ENCODE data around the gene NET1.
"Not testable (repeated sequence)": the region's sequence is repeated elsewhere in the genome, so short reads cannot be mapped to it uniquely, and the experiment has no call there.

NET1 gene, protein sequence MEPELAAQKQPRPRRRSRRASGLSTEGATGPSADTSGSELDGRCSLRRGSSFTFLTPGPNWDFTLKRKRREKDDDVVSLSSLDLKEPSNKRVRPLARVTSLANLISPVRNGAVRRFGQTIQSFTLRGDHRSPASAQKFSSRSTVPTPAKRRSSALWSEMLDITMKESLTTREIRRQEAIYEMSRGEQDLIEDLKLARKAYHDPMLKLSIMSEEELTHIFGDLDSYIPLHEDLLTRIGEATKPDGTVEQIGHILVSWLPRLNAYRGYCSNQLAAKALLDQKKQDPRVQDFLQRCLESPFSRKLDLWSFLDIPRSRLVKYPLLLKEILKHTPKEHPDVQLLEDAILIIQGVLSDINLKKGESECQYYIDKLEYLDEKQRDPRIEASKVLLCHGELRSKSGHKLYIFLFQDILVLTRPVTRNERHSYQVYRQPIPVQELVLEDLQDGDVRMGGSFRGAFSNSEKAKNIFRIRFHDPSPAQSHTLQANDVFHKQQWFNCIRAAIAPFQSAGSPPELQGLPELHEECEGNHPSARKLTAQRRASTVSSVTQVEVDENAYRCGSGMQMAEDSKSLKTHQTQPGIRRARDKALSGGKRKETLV

DNA sequence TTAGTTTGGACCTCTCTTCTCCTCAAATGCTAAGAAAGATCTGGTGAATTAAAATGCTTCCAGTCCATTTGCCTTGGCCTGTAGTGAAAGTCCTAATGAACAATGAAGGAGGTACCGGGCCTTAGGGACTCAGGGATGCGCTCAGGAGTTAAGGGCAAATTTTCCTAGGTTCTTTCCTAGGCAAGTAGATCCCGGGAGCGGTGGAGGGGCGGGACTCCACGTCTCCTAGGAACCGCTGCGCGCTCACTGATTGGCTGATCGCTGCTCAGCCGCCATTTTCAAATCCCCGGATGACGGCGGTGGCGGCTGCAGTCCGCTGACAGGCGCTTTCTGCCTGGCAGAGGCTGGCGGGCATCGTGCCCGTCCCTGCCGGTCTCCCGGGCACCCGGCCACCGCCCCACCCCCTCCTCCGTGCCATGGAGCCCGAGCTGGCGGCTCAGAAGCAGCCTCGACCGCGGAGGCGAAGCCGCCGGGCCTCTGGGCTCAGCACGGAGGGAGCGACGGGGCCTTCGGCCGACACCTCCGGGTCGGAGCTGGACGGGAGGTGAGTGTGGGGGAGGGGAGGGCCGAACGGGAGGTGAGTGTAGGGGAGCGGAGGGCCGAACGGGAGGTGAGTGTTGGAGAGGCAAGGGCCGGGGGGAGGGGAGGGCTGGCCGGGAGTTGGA, at the start of gene NET1:
TSS of gene NET1 (plus strand) at position 281 of the 665 bp plus-strand sequence. CDS start at position 417, 136 bp downstream.
- peak; percentile 89 for DNase-seq
- in situ Hi-C loops (cut with MboI; ENCODE audit: low pct_unique_long_range_greater_than_20kb, low sequenced_read_pairs) = no loop called here

DNA sequence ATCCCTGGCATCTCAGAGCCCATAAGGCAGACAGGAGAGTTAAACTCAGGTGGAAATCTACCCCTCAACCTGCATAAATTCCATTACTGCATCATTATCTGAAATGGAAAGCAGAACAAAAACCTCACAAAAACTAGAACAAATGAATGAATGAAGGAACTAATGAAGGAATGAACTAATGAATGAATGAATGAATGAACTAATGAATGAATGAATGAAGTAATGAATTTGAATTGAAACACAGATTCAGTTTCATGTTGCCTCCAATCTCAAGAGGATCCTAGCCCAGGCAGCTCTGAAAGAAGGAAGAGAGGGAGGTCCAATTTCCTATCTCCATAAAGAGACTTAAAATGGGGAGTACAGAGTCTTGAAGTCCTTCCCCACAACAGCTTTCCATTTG, 49.5 kb upstream of the NET1 start:
- in situ Hi-C loops (cut with MboI; ENCODE audit: low pct_unique_long_range_greater_than_20kb, low sequenced_read_pairs) = no loop called here
- DNase-seq = no peak

DNA sequence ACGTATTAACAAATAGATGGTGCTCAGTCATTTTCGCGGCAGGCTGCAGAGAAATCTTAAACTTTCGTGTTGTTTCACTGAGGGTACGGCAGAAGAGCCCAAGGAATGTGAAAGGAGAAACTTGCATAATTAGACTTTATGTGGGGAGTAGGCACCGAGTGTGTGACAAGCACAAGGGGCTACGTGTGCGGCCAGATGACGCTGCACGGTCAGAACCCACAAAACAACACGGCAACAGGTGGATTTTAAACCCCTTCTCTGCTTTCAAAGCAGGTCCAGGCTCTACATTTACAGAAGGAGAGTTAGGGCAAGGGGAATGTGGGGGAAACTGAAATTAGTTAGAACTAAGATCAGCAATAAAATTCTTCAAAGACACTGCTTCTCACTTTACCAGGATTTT, 48.0 kb upstream of the NET1 start:
- in situ Hi-C loops (cut with MboI; ENCODE audit: low pct_unique_long_range_greater_than_20kb, low sequenced_read_pairs) = no loop called here
- no peak for DNase-seq

DNA sequence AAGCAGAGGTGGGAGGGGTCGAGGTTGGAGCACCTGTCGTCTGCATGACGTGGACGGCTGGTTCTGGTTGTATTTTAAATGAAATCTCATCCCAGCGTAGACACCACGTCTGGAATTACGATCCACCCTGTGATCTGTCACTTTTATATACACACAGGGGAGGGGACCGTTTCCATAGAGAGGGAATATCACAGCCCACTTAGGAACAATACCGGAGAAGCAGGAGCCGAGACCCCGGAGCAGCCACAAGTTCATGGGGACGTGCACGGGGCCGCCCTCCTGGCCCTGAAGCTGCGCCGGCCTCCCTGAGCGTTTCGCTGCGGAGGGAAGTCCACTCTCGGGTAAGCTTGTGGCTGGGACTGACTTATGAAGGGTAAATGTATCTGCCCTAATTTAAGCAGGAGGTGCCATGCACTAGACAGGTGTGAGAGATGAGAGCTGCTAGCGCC, 47.4 kb upstream of the NET1 start, which contains the start of gene UCN3:
TSS of gene UCN3 (plus strand) at position 77 of the 449 bp plus-strand sequence. CDS start 8,755 bp downstream, outside the sequence.
- in situ Hi-C loops (cut with MboI; ENCODE audit: low pct_unique_long_range_greater_than_20kb, low sequenced_read_pairs) = no loop called here

DNA sequence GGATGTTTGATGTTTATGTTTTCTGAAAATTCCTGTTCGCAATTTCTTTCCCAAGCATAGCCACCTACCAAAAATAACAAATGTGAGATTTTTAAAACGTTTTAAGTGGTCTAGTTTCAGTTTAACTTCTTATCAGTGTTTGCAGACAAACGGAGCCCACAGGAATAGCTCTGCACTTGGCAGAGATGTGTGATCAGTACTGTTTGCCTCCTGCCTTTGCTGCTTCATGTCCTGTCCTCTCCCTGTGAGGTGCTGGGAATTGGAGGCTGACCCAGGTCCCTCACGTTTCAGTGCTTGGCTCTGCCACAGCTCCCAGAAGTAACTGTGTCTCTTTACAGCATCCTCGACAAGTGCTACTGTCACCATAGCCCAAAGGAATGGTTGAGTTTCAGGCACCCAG, 46.4 kb upstream of the NET1 start:
- in situ Hi-C loops (cut with MboI; ENCODE audit: low pct_unique_long_range_greater_than_20kb, low sequenced_read_pairs) = no loop called here
- DNase-seq = no peak

More for the DNA sequence above, 47.4 kb upstream of the NET1 start, which contains the start of gene UCN3:
- DNase-seq = no peak

DNA sequence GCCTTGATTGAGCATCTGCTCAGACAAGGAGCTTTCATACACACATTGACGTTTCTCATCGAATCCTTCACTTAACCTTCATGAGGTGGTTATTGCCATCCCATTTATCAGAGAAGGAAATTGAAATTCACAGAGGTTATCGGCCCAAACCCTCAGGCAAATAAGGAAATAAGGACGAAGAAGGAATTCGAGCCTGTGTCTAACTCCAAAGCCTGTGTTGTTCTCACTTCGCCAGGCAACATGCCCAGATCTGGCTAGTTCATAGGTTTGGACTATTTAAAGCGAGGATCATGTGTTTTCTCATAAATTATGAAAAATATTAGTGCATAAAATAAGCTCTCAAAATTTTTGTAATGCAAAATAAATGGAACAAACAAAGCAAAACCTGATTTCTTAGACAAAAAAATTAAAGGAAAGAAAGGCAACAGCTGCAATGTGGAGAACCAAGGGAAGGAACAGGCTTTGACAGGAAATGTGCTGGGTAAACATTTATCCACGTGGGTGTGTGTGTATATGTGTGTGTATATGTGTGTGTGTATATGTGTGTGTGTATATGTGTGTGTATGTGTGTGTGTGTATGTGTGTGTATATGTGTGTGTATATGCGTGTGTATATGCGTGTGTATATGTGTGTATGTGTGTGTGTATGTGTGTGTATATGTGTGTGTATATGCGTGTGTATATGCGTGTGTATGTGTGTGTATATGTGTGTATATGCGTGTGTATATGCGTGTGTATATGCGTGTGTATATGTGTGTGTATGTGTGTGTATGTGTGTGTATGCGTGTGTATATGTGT, 42.8 kb upstream of the NET1 start:
- DNase-seq = no peak
- in situ Hi-C loops (cut with MboI; ENCODE audit: low pct_unique_long_range_greater_than_20kb, low sequenced_read_pairs) = no loop called here

DNA sequence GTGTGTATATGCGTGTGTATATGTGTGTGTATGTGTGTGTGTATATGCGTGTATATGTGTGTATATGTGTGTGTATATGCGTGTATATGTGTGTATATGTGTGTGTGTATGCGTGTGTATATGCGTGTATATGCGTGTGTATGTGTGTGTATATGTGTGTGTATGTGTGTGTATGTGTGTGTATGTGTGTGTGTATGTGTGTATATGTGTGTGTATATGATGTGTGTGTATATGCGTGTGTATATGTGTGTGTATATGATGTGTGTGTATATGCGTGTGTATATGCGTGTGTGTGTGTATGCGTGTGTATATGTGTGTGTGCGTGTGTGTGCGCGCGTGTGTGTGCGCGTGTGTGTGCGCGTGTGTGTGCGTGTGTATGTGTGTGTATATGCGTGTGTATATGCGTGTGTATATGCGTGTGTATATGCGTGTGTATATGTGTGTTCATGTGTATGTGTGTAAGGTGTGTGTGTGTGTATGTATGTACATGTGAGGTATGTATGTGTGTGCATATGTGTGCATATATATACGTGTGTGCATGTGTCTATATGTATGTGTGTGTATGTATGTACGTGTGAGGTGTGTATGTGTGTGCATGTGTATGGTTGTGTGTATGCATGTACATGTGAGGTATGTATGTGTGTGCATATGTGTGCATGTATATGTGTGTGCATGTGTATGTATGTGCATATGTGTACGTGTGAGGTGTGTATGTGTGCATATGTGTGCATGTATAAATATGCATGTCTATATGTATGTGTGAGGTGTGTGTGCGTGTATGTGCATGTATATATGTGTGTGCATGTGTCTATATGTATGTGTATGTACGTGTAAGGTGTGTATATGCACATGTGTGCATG, 41.6 kb upstream of the NET1 start:
- in situ Hi-C loops (cut with MboI; ENCODE audit: low pct_unique_long_range_greater_than_20kb, low sequenced_read_pairs) = no loop called here

DNA sequence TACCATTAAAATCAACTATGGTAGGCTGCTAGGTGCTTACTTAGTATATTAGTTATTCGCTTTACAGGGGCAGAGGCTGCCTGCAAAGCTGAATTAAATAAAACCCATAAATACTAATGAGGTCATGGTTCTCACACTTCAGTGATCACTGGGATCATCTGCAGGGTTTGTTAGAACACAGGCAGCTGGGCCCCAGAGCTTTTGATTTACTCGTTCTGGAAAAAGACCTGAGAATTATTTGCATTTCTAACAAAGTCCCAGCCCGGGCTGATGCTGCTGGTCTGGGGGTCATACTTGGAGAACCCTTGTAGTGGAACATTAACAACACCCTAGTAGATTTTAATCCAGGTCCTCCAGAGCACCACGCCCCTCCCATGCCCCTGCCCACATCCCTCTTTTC, 39.0 kb upstream of the NET1 start:
- DNase-seq = no peak
- in situ Hi-C loops (cut with MboI; ENCODE audit: low pct_unique_long_range_greater_than_20kb, low sequenced_read_pairs) = no loop called here

More for the DNA sequence above, 41.6 kb upstream of the NET1 start:
- DNase-seq = no peak

DNA sequence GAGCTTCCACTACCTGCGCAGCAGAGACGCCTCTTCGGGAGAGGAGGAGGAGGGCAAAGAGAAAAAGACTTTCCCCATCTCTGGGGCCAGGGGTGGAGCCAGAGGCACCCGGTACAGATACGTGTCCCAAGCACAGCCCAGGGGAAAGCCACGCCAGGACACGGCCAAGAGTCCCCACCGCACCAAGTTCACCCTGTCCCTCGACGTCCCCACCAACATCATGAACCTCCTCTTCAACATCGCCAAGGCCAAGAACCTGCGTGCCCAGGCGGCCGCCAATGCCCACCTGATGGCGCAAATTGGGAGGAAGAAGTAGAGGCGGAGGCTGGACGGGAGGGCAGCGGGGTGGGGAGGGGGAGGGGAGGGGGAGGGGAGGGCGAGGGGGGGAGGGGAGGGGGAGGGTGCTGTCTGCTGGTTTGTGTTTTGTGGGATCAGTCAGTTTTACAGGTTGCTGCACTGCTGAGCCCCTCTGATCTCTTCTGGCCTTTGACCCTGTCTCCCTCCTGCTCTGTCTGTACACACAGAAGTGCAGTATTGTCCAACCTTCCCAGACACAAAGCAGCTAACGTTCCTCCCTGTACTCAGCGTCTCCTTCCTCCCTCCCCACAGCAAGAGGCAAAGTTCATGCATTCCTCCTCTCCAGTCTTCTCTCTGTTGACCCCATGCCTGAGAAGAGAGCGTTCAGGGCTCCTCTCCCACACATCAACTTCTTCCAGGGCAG, 38.3 kb upstream of the NET1 start:
- in situ Hi-C loops (cut with MboI; ENCODE audit: low pct_unique_long_range_greater_than_20kb, low sequenced_read_pairs) = no loop called here
- DNase-seq = no peak

DNA sequence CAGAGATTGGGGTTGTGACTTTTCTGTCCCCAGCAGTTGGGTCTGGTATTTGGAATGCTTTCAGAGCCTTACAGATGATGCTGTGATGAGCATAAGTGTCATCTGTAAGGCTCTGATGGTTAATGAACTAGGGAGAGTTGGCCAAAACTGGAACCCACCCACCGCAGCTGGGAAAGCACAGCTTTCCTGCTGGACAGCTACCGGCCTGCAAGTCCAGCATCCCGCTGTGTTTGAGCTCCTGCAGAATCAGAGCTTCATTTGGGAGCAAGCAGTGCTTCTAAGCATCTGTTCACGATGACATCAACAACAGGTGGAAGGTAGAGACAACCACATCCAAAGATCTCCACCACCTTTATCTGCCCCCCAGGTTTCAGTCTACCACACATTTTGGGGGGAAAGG, 35.9 kb upstream of the NET1 start:
- in situ Hi-C loops (cut with MboI; ENCODE audit: low pct_unique_long_range_greater_than_20kb, low sequenced_read_pairs) = loop anchor here (25.0 kb wide), 1 partner anchor 539 kb away; the partner anchor contains the start of gene AKR1E2
- DNase-seq = no peak

DNA sequence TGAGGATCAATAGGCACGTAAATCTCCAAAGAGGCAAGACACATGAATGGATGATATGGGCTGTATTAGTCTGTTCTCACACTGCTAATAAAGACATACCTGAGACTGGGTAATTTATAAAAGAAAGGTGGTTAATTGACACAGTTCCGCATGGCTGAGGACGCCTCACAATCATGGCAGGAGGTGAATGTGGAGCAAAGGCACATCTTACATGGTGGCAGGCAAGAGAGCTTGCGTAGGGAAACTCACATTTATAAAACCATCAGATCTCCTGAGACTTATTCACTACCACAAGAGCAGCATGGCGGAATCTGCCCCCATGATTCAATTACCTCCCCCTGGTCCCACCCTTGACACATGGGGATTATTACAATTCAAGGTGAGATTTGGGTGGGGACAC, 33.2 kb upstream of the NET1 start:
- DNase-seq = not testable (repeated sequence)
- in situ Hi-C loops (cut with MboI; ENCODE audit: low pct_unique_long_range_greater_than_20kb, low sequenced_read_pairs) = loop anchor here (25.0 kb wide), 1 partner anchor 542 kb away; the partner anchor contains the start of gene AKR1E2

DNA sequence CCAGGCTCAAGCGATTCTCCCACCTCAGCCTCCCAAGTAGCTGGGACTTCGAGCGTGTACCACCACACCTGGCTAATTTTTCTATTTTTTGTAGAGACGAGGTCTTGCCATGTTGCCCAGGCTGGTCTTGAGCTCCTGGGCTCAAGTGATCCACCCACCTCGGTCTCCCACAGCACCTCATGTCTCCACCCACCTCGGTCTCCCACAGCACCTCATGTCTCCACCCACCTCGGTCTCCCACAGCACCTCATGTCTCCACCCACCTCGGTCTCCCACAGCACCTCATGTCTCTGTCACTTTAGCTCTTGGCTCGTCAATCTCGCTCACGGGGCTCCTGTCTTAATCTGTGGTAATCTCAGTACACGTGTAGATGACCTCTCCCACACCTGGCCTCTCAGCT, 32.0 kb upstream of the NET1 start:
- in situ Hi-C loops (cut with MboI; ENCODE audit: low pct_unique_long_range_greater_than_20kb, low sequenced_read_pairs) = loop anchor here (25.0 kb wide), 1 partner anchor 543 kb away; the partner anchor contains the start of gene AKR1E2
- DNase-seq = not testable (repeated sequence)

DNA sequence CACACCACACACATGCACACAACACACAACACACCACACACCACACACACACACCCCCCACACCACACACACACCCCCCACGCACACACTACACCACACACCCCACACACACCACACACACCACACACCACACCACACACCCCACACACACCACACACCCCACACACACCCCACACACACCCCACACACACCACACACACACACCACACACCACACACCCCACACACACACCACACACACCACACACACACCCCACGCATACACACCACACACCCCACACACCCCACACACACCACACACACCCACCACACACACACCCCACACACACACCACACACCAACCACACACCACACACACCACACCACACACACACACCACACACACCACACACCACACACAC, 31.2 kb upstream of the NET1 start:
- in situ Hi-C loops (cut with MboI; ENCODE audit: low pct_unique_long_range_greater_than_20kb, low sequenced_read_pairs) = loop anchor here (25.0 kb wide), 1 partner anchor 544 kb away; the partner anchor contains the start of gene AKR1E2
- DNase-seq = no peak

DNA sequence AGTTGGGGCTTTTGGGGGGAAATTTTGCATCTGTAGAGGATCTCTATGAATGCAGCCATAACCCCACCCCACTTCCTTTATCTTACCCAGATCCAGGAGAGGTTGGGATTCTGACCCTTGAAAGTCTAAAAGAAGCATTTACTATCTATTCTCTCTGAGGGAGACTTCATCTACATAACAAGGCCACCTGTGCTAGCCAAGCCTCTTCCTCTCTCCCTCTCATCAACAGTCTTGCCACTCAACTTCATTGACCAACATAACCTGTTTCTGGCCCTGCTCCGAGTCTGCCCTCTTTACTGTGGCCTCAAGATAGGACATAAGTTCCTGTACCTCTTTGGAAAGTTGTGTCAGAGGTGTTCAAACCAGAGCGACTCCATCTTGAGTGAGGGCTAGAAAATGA, 27.1 kb upstream of the NET1 start:
- in situ Hi-C loops (cut with MboI; ENCODE audit: low pct_unique_long_range_greater_than_20kb, low sequenced_read_pairs) = loop anchor here (25.0 kb wide), 1 partner anchor 548 kb away; the partner anchor contains the start of gene AKR1E2
- no peak for DNase-seq

DNA sequence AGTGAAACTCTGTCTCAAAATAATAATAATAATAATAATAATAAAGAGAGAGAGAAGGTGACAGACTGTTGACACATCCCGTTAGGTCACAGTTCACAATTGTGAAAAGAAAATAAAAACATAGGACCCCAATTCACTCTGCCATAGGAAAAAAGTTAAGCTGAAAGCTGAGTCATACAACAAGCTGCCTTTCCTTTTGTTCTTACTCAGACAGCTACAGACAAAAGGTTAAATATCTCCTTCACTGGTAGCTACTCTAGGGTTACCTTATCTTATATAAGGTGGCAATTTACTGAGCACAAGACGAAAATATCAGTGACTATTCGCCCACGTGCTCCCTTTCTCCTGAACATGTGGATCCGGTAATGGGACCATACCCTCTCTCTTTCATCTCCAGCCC, 25.2 kb upstream of the NET1 start:
- DNase-seq = no peak
- in situ Hi-C loops (cut with MboI; ENCODE audit: low pct_unique_long_range_greater_than_20kb, low sequenced_read_pairs) = loop anchor here (25.0 kb wide), 1 partner anchor 550 kb away; the partner anchor contains the start of gene AKR1E2

DNA sequence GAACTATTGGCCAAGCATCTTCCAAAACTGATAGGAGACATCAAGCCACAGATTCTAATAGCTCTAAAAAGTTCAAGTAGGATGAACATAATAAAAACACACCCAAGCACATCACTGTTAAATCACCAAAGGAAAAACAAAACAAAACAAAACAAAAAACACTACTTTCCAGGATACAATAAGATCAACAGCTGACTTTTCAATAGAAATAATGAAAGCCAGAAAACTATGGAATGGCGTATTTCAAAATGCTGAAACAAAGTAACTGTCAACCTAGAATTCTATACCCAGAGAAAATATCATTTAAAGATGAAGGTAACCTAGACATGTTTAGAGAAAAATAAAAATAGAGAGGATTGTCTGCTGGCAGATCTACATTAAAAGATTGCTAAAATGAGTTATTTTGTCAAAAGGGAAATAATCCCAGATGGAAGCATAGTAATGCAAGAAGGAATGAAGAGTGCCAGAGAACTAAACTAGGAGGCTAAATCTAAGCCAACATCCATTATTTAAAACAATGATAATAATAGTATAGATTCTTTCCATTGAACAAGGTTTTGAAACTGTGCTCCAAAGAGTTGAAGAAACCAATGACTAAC, 21.7 kb upstream of the NET1 start:
- in situ Hi-C loops (cut with MboI; ENCODE audit: low pct_unique_long_range_greater_than_20kb, low sequenced_read_pairs) = loop anchor here (25.0 kb wide), 1 partner anchor 553 kb away; the partner anchor contains the start of gene AKR1E2
- no peak for DNase-seq

DNA sequence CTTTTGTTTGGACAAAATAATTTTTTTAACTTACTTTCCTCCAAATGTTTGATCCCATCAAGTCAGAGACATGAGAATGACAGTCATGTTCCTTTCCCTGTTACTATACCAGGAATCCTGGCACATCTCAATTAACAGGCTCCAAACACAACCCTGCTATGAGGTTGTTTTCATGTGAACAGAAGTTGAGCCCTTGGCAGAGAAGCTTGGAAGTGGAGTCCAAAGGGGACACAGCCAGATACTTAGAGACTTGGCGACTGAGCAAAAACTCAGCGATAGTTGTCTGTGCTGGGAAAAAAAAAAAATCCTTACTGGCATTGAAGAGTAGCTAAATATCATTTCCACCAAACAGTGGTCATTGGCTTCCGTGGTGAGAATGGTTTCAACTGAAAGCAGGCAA, 20.6 kb upstream of the NET1 start:
- no peak for DNase-seq
- in situ Hi-C loops (cut with MboI; ENCODE audit: low pct_unique_long_range_greater_than_20kb, low sequenced_read_pairs) = loop anchor here (25.0 kb wide), 1 partner anchor 554 kb away; the partner anchor contains the start of gene AKR1E2

Data from KBM-7 (cell line).